CD4-positive, alpha-beta memory T cell (primary cell): ENCODE data around the gene SMURF1. TPM values are rescaled to one million over a fixed set of nuclear protein-coding genes. Genes with fewer than 3 reads are reported as not detected.
A peak's percentile ranks its signal among the peaks of the same experiment; 100 is the strongest.

Source experiments
- CTCF ChIA-PET: fragments of 350-600 bp; sonication (Branson Sonifier 250); formaldehyde crosslinking; loops from one replicate; lab custom pipeline; 2021; ENCODE audit warnings: inconsistent platforms; ENCODE audit not compliant: partially characterized antibody; lab: Charles Lee
- POLR2A ChIA-PET: fragments of 350-600 bp; sonication (Branson Sonifier 250); formaldehyde crosslinking; loops from one replicate; lab custom pipeline; 2021; ENCODE audit not compliant: partially characterized antibody; lab: Charles Lee
- DNase-seq, 5 donors: peaks; one replicate each; pipeline versions ENCODE4 v3.0.0 to v3.0.0-alpha.2; 2020 to 2022; ENCODE audit warnings: mixed read lengths in 1 of 5
- H3K27ac ChIP-seq: one replicate; pipeline ENCODE4 v1.7.0; 2013; ENCODE audit warnings: low read depth, low read length
- H3K27me3 ChIP-seq: 2 replicates; pipeline ENCODE4 v1.7.0; 2013; ENCODE audit warnings: mild to moderate bottlenecking, low read length, moderate library complexity; ENCODE audit not compliant: insufficient read depth
- H3K36me3 ChIP-seq: 2 replicates; pipeline ENCODE4 v1.7.0; 2013; ENCODE audit warnings: mild to moderate bottlenecking, low read length, moderate library complexity; ENCODE audit not compliant: insufficient read depth
- H3K4me1 ChIP-seq: 2 replicates; pipeline ENCODE4 v1.7.0; 2013; ENCODE audit warnings: mild to moderate bottlenecking, low read length, moderate library complexity; ENCODE audit not compliant: insufficient read depth
- H3K4me3 ChIP-seq, 2 donors: one replicate each; pipeline ENCODE4 v1.7.0; 2013; ENCODE audit warnings: low read length in 2 of 2, mild to moderate bottlenecking in 1 of 2
- H3K9me3 ChIP-seq, 2 donors: one replicate each; pipeline ENCODE4 v1.7.0; 2013; ENCODE audit warnings: low read length in 2 of 2, control low read depth in 1 of 2; ENCODE audit not compliant: control insufficient read depth in 1 of 2
- H3K27ac Mint-ChIP-seq, 7 donors: one replicate each; pipeline ENCODE4 v1.8.0; 2020 to 2021; ENCODE audit warnings: mixed read lengths in 7 of 7, mild to moderate bottlenecking in 6 of 7, inconsistent platforms in 3 of 7, moderate library complexity in 3 of 7
- H3K27me3 Mint-ChIP-seq, 2 donors: one replicate each; pipeline ENCODE4 v1.8.0; 2020 to 2021; ENCODE audit warnings: mixed read lengths in 2 of 2
- H3K36me3 Mint-ChIP-seq, 2 donors: one replicate each; pipeline ENCODE4 v1.8.0; 2020 to 2021; ENCODE audit warnings: mixed read lengths in 2 of 2, inconsistent platforms in 1 of 2, mild to moderate bottlenecking in 1 of 2
- H3K4me1 Mint-ChIP-seq, 4 donors: one replicate each; pipeline ENCODE4 v1.8.0; 2020 to 2021; ENCODE audit warnings: mixed read lengths in 4 of 4, mild to moderate bottlenecking in 1 of 4
- H3K4me3 Mint-ChIP-seq, 8 donors: one replicate each; pipeline ENCODE4 v1.8.0; 2020 to 2021; ENCODE audit warnings: mixed read lengths in 8 of 8, mild to moderate bottlenecking in 7 of 8, moderate library complexity in 6 of 8, inconsistent platforms in 3 of 8
- H3K9me3 Mint-ChIP-seq, 8 donors: one replicate each; pipeline ENCODE4 v1.8.0; 2020 to 2021; ENCODE audit warnings: mixed read lengths in 8 of 8, mild to moderate bottlenecking in 5 of 8, inconsistent platforms in 3 of 8, moderate library complexity in 1 of 8
- intact Hi-C: fragments of 100-400 bp; cut with micrococcal nuclease; formaldehyde crosslinking; loops from one replicate; pipeline ENCODE4 v1.15.1; 2023
- polyA plus RNA-seq, 2 donors: library from polyadenylated mRNA; unstranded; fragments of 300-500 nt; fragmentation: Illumina TruSeq; gene quantifications; one replicate each; pipeline ENCODE4 v1.2.3, GENCODE V29; 2021
- total RNA-seq, 2 experiments: library from RNA; stranded (reverse); gene quantifications; one replicate each; pipeline ENCODE4 v1.2.3, GENCODE V29; 2021

The SMURF1 gene
- total and polyA plus RNA-seq, 4 experiments from 2014 or later = 0.88 to 23.2 (median 12.9) TPM

- Histone ChIP-seq H3K4me3 (no peak overlapping the region), H3K36me3 (peaks cover 53% of the 10 kb centered on the region), H3K9me3 (no peaks in the 10 kb centered on the region), H3K4me1 (no peaks in the 10 kb centered on the region), H3K27ac (no peak overlapping the region), H3K27me3 (no peaks in the 10 kb centered on the region)
- Mint-ChIP-seq H3K9me3 (no peaks in the 10 kb centered on the region), H3K27me3 (no peaks in the 10 kb centered on the region), H3K4me3 (no peak overlapping the region), H3K27ac (peak overlapping the region in 2 of 7 donors; percentile 36 to 53), H3K36me3 (peaks cover 65 to 74% of the 10 kb centered on the region in 2 donors), H3K4me1 (peaks cover 0 to 7% (median 5%) of the 10 kb centered on the region in 4 donors)
- intact Hi-C loops = no loop called here
- POLR2A ChIA-PET = interaction anchor here (0.6 kb wide), 1 partner anchor 561 kb away, joined by 3 read pairs; no protein-coding TSS in a partner anchor
- CTCF ChIA-PET = interaction anchor here (3.2 to 7.8 kb wide), 2 partner anchors 11 to 271 kb away, joined by 14 to 99 read pairs; no protein-coding TSS in a partner anchor
- DNase-seq = no peak
These were observed 102.4 kb downstream of the SMURF1 start for GRCh38 chr7:99041526-99041925.

- peak; percentile 51 to 63 (median 58) for DNase-seq
- peak overlapping the region in 6 of 7 donors; percentile 4 to 77 (median 64) for H3K27ac Mint-ChIP-seq
- peak overlapping the region in 1 of 8 donors; percentile 4 for H3K4me3 Mint-ChIP-seq
- Histone ChIP-seq H3K36me3 (peaks cover 56% of the 10 kb centered on the region), H3K27ac (no peak overlapping the region), H3K4me3 (no peak overlapping the region), H3K4me1 (no peaks in the 10 kb centered on the region), H3K9me3 (no peaks in the 10 kb centered on the region), H3K27me3 (no peaks in the 10 kb centered on the region)
- CTCF ChIA-PET = interaction anchor here (0.6 to 7.8 kb wide), 11 partner anchors 9 to 287 kb away, joined by 3 to 99 read pairs (median 3); no protein-coding TSS in a partner anchor
- H3K4me1 Mint-ChIP-seq = peaks cover 0 to 7% (median 5%) of the 10 kb centered on the region in 4 donors
- H3K9me3 Mint-ChIP-seq = no peaks in the 10 kb centered on the region
- POLR2A ChIA-PET = no interaction called here
- H3K36me3 Mint-ChIP-seq = peaks cover 69 to 75% of the 10 kb centered on the region in 2 donors
- intact Hi-C loops = no loop called here
- no peaks in the 10 kb centered on the region for H3K27me3 Mint-ChIP-seq
These were observed 103.6 kb downstream of the SMURF1 start for GRCh38 chr7:99040104-99040958.

- Histone ChIP-seq H3K27me3 (no peaks in the 10 kb centered on the region), H3K27ac (no peak overlapping the region), H3K4me3 (no peak overlapping the region), H3K9me3 (no peaks in the 10 kb centered on the region), H3K36me3 (peaks cover 62% of the 10 kb centered on the region), H3K4me1 (no peaks in the 10 kb centered on the region)
- Mint-ChIP-seq H3K9me3 (no peaks in the 10 kb centered on the region), H3K27me3 (no peaks in the 10 kb centered on the region), H3K36me3 (peaks cover 73 to 79% of the 10 kb centered on the region in 2 donors), H3K4me1 (peaks cover 0 to 7% (median 6%) of the 10 kb centered on the region in 4 donors), H3K4me3 (peak overlapping the region in 1 of 8 donors; percentile 3), H3K27ac (peak overlapping the region in 2 of 7 donors; percentile 57 to 83)
- ChIA-PET CTCF (interaction anchor here (2.3 to 7.8 kb wide), 3 partner anchors 9 to 273 kb away, joined by 4 to 99 read pairs (median 14); no protein-coding TSS in a partner anchor), POLR2A (no interaction called here)
- no peak for DNase-seq
- intact Hi-C loops = no loop called here
These were observed 104.5 kb downstream of the SMURF1 start for GRCh38 chr7:99039384-99039891.

- H3K27ac ChIP-seq = no peak overlapping the region
- H3K27me3 ChIP-seq = no peaks in the 10 kb centered on the region
- peaks cover 0 to 7% (median 5%) of the 10 kb centered on the region in 4 donors for H3K4me1 Mint-ChIP-seq
- DNase-seq = no peak
- H3K27ac Mint-ChIP-seq = no peak overlapping the region
- ChIA-PET POLR2A (no interaction called here), CTCF (interaction anchor here (2.3 to 7.8 kb wide), 3 partner anchors 8 to 274 kb away, joined by 4 to 99 read pairs (median 14); no protein-coding TSS in a partner anchor)
- no peaks in the 10 kb centered on the region for H3K9me3 ChIP-seq
- no peaks in the 10 kb centered on the region for H3K27me3 Mint-ChIP-seq
- H3K36me3 Mint-ChIP-seq = peaks cover 65 to 75% of the 10 kb centered on the region in 2 donors
- H3K9me3 Mint-ChIP-seq = no peaks in the 10 kb centered on the region
- H3K36me3 ChIP-seq = peaks cover 65% of the 10 kb centered on the region
- intact Hi-C loops = no loop called here
- H3K4me3 Mint-ChIP-seq = no peak overlapping the region
- no peaks in the 10 kb centered on the region for H3K4me1 ChIP-seq
- H3K4me3 ChIP-seq = no peak overlapping the region
These were observed 105.6 kb downstream of the SMURF1 start for GRCh38 chr7:99038086-99038855.

- H3K4me3 Mint-ChIP-seq = no peak overlapping the region
- DNase-seq = no peak
- H3K4me1 Mint-ChIP-seq = peaks cover 0 to 7% (median 5%) of the 10 kb centered on the region in 4 donors
- H3K4me3 ChIP-seq = no peak overlapping the region
- no peaks in the 10 kb centered on the region for H3K9me3 Mint-ChIP-seq
- ChIA-PET CTCF (interaction anchor here (0.6 to 7.8 kb wide), 2 partner anchors 9 to 275 kb away, joined by 3 to 99 read pairs; no protein-coding TSS in a partner anchor), POLR2A (no interaction called here)
- H3K27me3 ChIP-seq = no peaks in the 10 kb centered on the region
- no peak overlapping the region for H3K27ac ChIP-seq
- no peaks in the 10 kb centered on the region for H3K27me3 Mint-ChIP-seq
- peaks cover 57 to 73% of the 10 kb centered on the region in 2 donors for H3K36me3 Mint-ChIP-seq
- H3K9me3 ChIP-seq = no peaks in the 10 kb centered on the region
- no peaks in the 10 kb centered on the region for H3K4me1 ChIP-seq
- H3K36me3 ChIP-seq = peaks cover 70% of the 10 kb centered on the region
- H3K27ac Mint-ChIP-seq = peak overlapping the region in 2 of 7 donors; percentile 14 to 72
- intact Hi-C loops = no loop called here
These were observed 106.5 kb downstream of the SMURF1 start for GRCh38 chr7:99037327-99037940.

- Histone ChIP-seq H3K9me3 (no peaks in the 10 kb centered on the region), H3K36me3 (peaks cover 74% of the 10 kb centered on the region), H3K4me1 (no peaks in the 10 kb centered on the region), H3K27me3 (no peaks in the 10 kb centered on the region), H3K27ac (no peak overlapping the region), H3K4me3 (no peak overlapping the region)
- CTCF ChIA-PET = interaction anchor here (0.6 to 7.8 kb wide), 4 partner anchors 8 to 276 kb away, joined by 3 to 99 read pairs (median 3); no protein-coding TSS in a partner anchor
- Mint-ChIP-seq H3K27ac (peak overlapping the region in 2 of 7 donors; percentile 17 to 29), H3K27me3 (no peaks in the 10 kb centered on the region), H3K36me3 (peaks cover 51 to 74% of the 10 kb centered on the region in 2 donors), H3K4me3 (no peak overlapping the region), H3K9me3 (no peaks in the 10 kb centered on the region), H3K4me1 (peaks cover 0 to 7% (median 5%) of the 10 kb centered on the region in 4 donors)
- intact Hi-C loops = no loop called here
- POLR2A ChIA-PET = no interaction called here
- no peak for DNase-seq
These were observed 107.3 kb downstream of the SMURF1 start for GRCh38 chr7:99036546-99037111.
